Endothelial cell of umbilical vein (primary cell): ENCODE data around the gene AMN1. TPM values are rescaled to one million over a fixed set of nuclear protein-coding genes. Genes with fewer than 3 reads are reported as not detected.

ENCODE experiments used
- BruUV-seq: library from RNA; stranded (reverse); fragments of 400-500 nt; replicated peaks from 2 replicates; lab custom pipeline; 2021; lab: Mats Ljungman, UMichigan
- CTCF ChIA-PET: fragments of 300-600, 350-600 bp; sonication (Branson Sonifier 250); formaldehyde crosslinking; loops from one replicate; lab custom pipeline; 2021; ENCODE audit warnings: antibody characterized with exemption, inconsistent platforms; lab: Charles Lee
- POLR2A ChIA-PET: fragments of 300-600, 350-600 bp; sonication (Branson Sonifier 250); formaldehyde crosslinking; loops from one replicate; lab custom pipeline; 2021; ENCODE audit warnings: antibody characterized with exemption, inconsistent platforms; lab: Charles Lee
- DNase-seq: peaks from one replicate; pipeline ENCODE4 v3.0.0-alpha.2; 2011; ENCODE audit warnings: low read depth, low spot score
- FAIRE-seq: peaks from 2 replicates; lab custom pipeline; 2011; peaks lifted over from hg19 to GRCh38; lab: Jason Lieb, UNC
- H2AFZ ChIP-seq: 2 replicates; pipeline ENCODE4 v1.6.0; 2012; ENCODE audit warnings: low read depth, low read length, control low read depth, inconsistent platforms
- H3K27ac ChIP-seq: 2 replicates; pipeline ENCODE4 v1.5.1; 2011; ENCODE audit warnings: low read depth, mild to moderate bottlenecking, control low read depth, low read length, moderate library complexity; ENCODE audit not compliant: insufficient read depth
- H3K27me3 ChIP-seq, 2 experiments: 2 replicates each; pipeline versions ENCODE4 v1.6.0 to v1.6.1; 2011; ENCODE audit warnings: low read length in 2 of 2, mixed read lengths in 1 of 2; ENCODE audit not compliant: control insufficient read depth in 2 of 2, insufficient read depth in 2 of 2
- H3K36me3 ChIP-seq, 2 experiments: 2 replicates in 1 of 2; 3 replicates in 1 of 2; pipeline ENCODE4 v1.5.1; 2011; ENCODE audit warnings: low read length in 2 of 2, mild to moderate bottlenecking in 1 of 2, moderate library complexity in 1 of 2; ENCODE audit not compliant: control insufficient read depth in 2 of 2, insufficient read depth in 2 of 2; ENCODE audit errors: extremely low read depth in 1 of 2
- H3K4me1 ChIP-seq: 3 replicates; pipeline ENCODE4 v1.5.1; 2011; ENCODE audit warnings: mild to moderate bottlenecking, low read length; ENCODE audit not compliant: control insufficient read depth, insufficient read depth; ENCODE audit errors: extremely low read depth
- H3K4me2 ChIP-seq: 2 replicates; pipeline ENCODE4 v1.6.1; 2011; ENCODE audit warnings: low read length, control low read depth, mixed read lengths; ENCODE audit not compliant: insufficient read depth
- H3K4me3 ChIP-seq, 3 experiments: fragments of 200-600 bp in 1 of 3; sonication (generic), shearing (Covaris generic) in 1 of 3; replicated peaks in 1 of 3; 2 replicates each; pipeline ENCODE4 v1.5.1; 2011 to 2016; ENCODE audit warnings: control low read depth in 3 of 3, low read length in 3 of 3, mild to moderate bottlenecking in 2 of 3, inconsistent platforms in 1 of 3, low read depth in 1 of 3, moderate library complexity in 1 of 3; ENCODE audit not compliant: insufficient read depth in 1 of 3
- H3K79me2 ChIP-seq: 2 replicates; pipeline ENCODE4 v1.6.0; 2012; ENCODE audit warnings: low read length, inconsistent platforms; ENCODE audit not compliant: control insufficient read depth, insufficient read depth
- H3K9ac ChIP-seq: replicated peaks from 2 replicates; pipeline ENCODE3; 2011; ENCODE audit warnings: low read length, control low read depth; ENCODE audit not compliant: insufficient read depth; ENCODE audit errors: extremely low read depth
- H3K9me1 ChIP-seq: replicated peaks from 3 replicates; pipeline ENCODE4 v1.6.0; 2011; ENCODE audit warnings: mild to moderate bottlenecking, low read length; ENCODE audit not compliant: control insufficient read depth, insufficient read depth; ENCODE audit errors: extremely low read depth
- H3K9me3 ChIP-seq: replicated peaks from 2 replicates; pipeline ENCODE4 v1.5.1; 2012; ENCODE audit warnings: low read length, inconsistent platforms; ENCODE audit not compliant: control insufficient read depth, insufficient read depth
- H4K20me1 ChIP-seq: replicated peaks from 2 replicates; pipeline ENCODE3; 2011; ENCODE audit warnings: mild to moderate bottlenecking, low read length; ENCODE audit not compliant: control insufficient read depth, insufficient read depth; ENCODE audit errors: extremely low read depth
- EZH2 ChIP-seq: IDR thresholded peaks from 2 replicates; pipeline ENCODE4 v1.6.1; 2012; ENCODE audit warnings: borderline replicate concordance, low read depth, mild to moderate bottlenecking, moderate library complexity, low read length, inconsistent platforms; ENCODE audit not compliant: severe bottlenecking
- FOS ChIP-seq: IDR thresholded peaks from 2 replicates; pipeline ENCODE4 v1.6.1; 2011; ENCODE audit warnings: mild to moderate bottlenecking, low read length, moderate library complexity, borderline replicate concordance; ENCODE audit not compliant: insufficient read depth
- GATA2 ChIP-seq: IDR thresholded peaks from 2 replicates; pipeline ENCODE4 v1.7.0; 2011; ENCODE audit warnings: low read depth, mild to moderate bottlenecking, moderate library complexity, mixed read lengths, low read length; ENCODE audit not compliant: insufficient read length, insufficient read depth
- JUN ChIP-seq: IDR thresholded peaks from 2 replicates; pipeline ENCODE4 v1.6.1; 2011; ENCODE audit warnings: borderline replicate concordance, low read depth; ENCODE audit not compliant: insufficient read length, insufficient read depth
- MAX ChIP-seq: IDR thresholded peaks from 2 replicates; pipeline ENCODE4 v1.6.1; 2011; ENCODE audit not compliant: insufficient read depth, insufficient read length
- MYC ChIP-seq: IDR thresholded peaks from one replicate; pipeline ENCODE4 v1.6.1; 2011; ENCODE audit warnings: mild to moderate bottlenecking, low read depth, low read length
- POLR2A ChIP-seq: IDR thresholded peaks from 2 replicates; pipeline ENCODE4 v1.6.1; 2012; ENCODE audit warnings: low read depth, mild to moderate bottlenecking, control low read depth, low read length
- POLR2AphosphoS5 ChIP-seq: IDR thresholded peaks from 2 replicates; pipeline ENCODE4 v1.6.1; 2012; ENCODE audit warnings: low read depth, mild to moderate bottlenecking, control low read depth, low read length, moderate library complexity; ENCODE audit not compliant: insufficient read depth
- dilution Hi-C: fragments of 300-500 bp; cut with MboI; formaldehyde crosslinking; loops from one replicate; pipeline ENCODE4 v1.15.0; 2019; ENCODE audit warnings: low sequenced_read_pairs; ENCODE audit not compliant: extremely low pct_ligation_motif_present
- intact Hi-C: fragments of 100-400 bp; cut with micrococcal nuclease; formaldehyde crosslinking; loops from one replicate; pipeline ENCODE4 v1.10.0; 2022
- polyA plus RNA-seq, 4 experiments: library from polyadenylated mRNA; depleted of rRNA in 3 of 4; stranded (reverse) in 3 of 4; unstranded in 1 of 4; fragments of >200 nt; gene quantifications; 2 replicates each; pipeline versions ENCODE4 v1.2.1 to v1.2.3, GENCODE V29; 2011 to 2012; ENCODE audit warnings: missing spikeins in 1 of 4
- total RNA-seq: library from RNA; stranded (reverse); gene quantifications from 2 replicates; pipeline ENCODE4 v1.2.3, GENCODE V29; 2021

Gene AMN1
- total and polyA plus RNA-seq, 2 donors (not counting 3 experiments of a cell fraction or from before 2014, with no cell fraction given) = 8.5 to 18.0 TPM

- Histone ChIP-seq H3K9me3 (no peaks in the 10 kb centered on the region), H3K9me1 (no peaks in the 10 kb centered on the region), H3K27ac (peak overlapping the region; percentile 93), H3K4me2 (peak overlapping the region; percentile 74), H3K36me3 (no peaks in the 10 kb centered on the region), H4K20me1 (no peaks in the 10 kb centered on the region), H3K4me1 (peaks cover 42% of the 10 kb centered on the region), H3K4me3 (no peak overlapping the region), H3K9ac (peak overlapping the region; percentile 60), H2AFZ (peak overlapping the region; percentile 58), H3K27me3 (no peaks in the 10 kb centered on the region), H3K79me2 (no peaks in the 10 kb centered on the region)
- ChIA-PET CTCF (interaction anchor here (0.9 to 1.4 kb wide), 6 partner anchors 16 to 237 kb away, joined by 3 to 12 read pairs (median 4); partner anchors contain the start of gene AMN1), POLR2A (interaction anchor here (0.6 to 1.7 kb wide), 4 partner anchors 17 to 651 kb away, joined by 3 to 13 read pairs (median 6); partner anchors contain the start of gene AMN1)
- BruUV-seq = TSS peak; percentile 32
- dilution Hi-C loops (no loop called here), intact Hi-C loops (loop anchor here (1.0 to 5.0 kb wide), 5 partner anchors 17 to 210 kb away; partner anchors contain the start of gene RESF1)
- FAIRE-seq = peak; percentile 94
- TF ChIP-seq POLR2A = peak; percentile 33
- no peak for TF ChIP-seq MAX
- TF ChIP-seq MYC = no peak
- TF ChIP-seq FOS = peak; percentile 98
- peak; percentile 71 for TF ChIP-seq POLR2AphosphoS5
- TF ChIP-seq EZH2 = no peak
- TF ChIP-seq GATA2 = peak; percentile 96
- TF ChIP-seq JUN = peak; percentile 99
- peak; percentile 98 for DNase-seq
Measured at GRCh38 chr12:31749024-31749704, 20.3 kb upstream of the AMN1 start.
